ENCODE results near the gene ANKUB1. TPM values are rescaled to one million over a fixed set of nuclear protein-coding genes. Genes with fewer than 3 reads are reported as not detected.

ANKUB1 gene
- total and polyA plus RNA-seq, 9 of the 15 experiments (the other 6 are each of a cell fraction or from before 2014, with no cell fraction given) = not detected

DNA sequence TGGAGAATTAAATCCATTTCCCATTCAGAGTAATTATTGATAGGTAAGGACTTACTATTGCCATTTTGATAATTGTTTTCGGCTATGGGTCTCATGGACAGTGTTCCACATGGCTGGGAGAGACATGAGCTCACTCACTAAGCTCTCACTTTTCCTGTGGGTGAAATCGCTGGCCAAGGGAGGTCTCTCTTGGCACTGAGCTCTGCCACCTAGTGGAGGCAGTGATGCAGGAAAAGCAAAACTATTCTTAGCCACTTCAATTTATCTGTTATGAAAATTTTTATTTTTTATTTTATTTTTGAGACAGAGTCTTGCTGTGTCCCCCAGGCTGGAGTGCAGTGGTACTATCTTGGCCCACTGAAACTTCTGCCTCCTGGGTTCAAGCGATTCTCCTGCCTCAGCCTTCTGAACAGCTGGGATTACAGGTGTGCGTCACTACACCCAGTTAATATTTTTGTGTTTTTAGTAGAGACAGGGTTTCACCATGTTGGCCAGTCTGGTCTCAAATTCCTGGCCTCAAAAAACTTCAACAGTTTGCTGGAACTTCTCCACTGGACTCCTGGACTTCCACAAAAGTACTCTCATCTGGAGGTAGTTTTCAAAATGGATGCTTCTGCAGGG, 16.0 kb upstream of the ANKUB1 start (continued):
- TF ChIP-seq, protein P1, sequence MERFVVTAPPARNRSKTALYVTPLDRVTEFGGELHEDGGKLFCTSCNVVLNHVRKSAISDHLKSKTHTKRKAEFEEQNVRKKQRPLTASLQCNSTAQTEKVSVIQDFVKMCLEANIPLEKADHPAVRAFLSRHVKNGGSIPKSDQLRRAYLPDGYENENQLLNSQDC (CRISPR knock-in tag; IDR thresholded peaks at IDR 0.05) = no peak
- TF ChIP-seq, protein P2, sequence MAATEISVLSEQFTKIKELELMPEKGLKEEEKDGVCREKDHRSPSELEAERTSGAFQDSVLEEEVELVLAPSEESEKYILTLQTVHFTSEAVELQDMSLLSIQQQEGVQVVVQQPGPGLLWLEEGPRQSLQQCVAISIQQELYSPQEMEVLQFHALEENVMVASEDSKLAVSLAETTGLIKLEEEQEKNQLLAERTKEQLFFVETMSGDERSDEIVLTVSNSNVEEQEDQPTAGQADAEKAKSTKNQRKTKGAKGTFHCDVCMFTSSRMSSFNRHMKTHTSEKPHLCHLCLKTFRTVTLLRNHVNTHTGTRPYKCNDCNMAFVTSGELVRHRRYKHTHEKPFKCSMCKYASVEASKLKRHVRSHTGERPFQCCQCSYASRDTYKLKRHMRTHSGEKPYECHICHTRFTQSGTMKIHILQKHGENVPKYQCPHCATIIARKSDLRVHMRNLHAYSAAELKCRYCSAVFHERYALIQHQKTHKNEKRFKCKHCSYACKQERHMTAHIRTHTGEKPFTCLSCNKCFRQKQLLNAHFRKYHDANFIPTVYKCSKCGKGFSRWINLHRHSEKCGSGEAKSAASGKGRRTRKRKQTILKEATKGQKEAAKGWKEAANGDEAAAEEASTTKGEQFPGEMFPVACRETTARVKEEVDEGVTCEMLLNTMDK (IDR thresholded peaks at IDR 0.05; ENCODE audit: borderline replicate concordance, insufficient read depth, low read depth, low read length, poor library complexity, severe bottlenecking) = peak; percentile 75
- TF ChIP-seq ELF1 (tag; IDR thresholded peaks at IDR 0.05) (no peak), RAD21 (CRISPR knock-in tag; conservative IDR thresholded peaks at IDR 0.05 in 1 of 2, IDR thresholded peaks at IDR 0.05 in 1 of 2) (peak; percentile 46 to 52), SMARCA5 (IDR thresholded peaks at IDR 0.05) (no peak), BRCA1 (IDR thresholded peaks at IDR 0.05) (no peak), BRCA1 (CRISPR knock-in tag; IDR thresholded peaks at IDR 0.05) (no peak)
- TF ChIP-seq, protein P3, sequence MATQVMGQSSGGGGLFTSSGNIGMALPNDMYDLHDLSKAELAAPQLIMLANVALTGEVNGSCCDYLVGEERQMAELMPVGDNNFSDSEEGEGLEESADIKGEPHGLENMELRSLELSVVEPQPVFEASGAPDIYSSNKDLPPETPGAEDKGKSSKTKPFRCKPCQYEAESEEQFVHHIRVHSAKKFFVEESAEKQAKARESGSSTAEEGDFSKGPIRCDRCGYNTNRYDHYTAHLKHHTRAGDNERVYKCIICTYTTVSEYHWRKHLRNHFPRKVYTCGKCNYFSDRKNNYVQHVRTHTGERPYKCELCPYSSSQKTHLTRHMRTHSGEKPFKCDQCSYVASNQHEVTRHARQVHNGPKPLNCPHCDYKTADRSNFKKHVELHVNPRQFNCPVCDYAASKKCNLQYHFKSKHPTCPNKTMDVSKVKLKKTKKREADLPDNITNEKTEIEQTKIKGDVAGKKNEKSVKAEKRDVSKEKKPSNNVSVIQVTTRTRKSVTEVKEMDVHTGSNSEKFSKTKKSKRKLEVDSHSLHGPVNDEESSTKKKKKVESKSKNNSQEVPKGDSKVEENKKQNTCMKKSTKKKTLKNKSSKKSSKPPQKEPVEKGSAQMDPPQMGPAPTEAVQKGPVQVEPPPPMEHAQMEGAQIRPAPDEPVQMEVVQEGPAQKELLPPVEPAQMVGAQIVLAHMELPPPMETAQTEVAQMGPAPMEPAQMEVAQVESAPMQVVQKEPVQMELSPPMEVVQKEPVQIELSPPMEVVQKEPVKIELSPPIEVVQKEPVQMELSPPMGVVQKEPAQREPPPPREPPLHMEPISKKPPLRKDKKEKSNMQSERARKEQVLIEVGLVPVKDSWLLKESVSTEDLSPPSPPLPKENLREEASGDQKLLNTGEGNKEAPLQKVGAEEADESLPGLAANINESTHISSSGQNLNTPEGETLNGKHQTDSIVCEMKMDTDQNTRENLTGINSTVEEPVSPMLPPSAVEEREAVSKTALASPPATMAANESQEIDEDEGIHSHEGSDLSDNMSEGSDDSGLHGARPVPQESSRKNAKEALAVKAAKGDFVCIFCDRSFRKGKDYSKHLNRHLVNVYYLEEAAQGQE (IDR thresholded peaks at IDR 0.05; ENCODE audit: borderline replicate concordance) = peak; percentile 33; the same call in 1 of the 2 replicates
- TF ChIP-seq, protein P3 (CRISPR knock-in tag; IDR thresholded peaks at IDR 0.05; ENCODE audit: low read depth) = no peak
